ENCODE data around the gene EFHB. TPM values are rescaled to one million over a fixed set of nuclear protein-coding genes. Genes with fewer than 3 reads are reported as not detected.

The EFHB gene
- total and polyA plus RNA-seq, 10 of the 15 experiments (the other 5 are each of a cell fraction or from before 2014, with no cell fraction given) = 0.12 to 0.95 (median 0.53) TPM; not detected in 3

DNA sequence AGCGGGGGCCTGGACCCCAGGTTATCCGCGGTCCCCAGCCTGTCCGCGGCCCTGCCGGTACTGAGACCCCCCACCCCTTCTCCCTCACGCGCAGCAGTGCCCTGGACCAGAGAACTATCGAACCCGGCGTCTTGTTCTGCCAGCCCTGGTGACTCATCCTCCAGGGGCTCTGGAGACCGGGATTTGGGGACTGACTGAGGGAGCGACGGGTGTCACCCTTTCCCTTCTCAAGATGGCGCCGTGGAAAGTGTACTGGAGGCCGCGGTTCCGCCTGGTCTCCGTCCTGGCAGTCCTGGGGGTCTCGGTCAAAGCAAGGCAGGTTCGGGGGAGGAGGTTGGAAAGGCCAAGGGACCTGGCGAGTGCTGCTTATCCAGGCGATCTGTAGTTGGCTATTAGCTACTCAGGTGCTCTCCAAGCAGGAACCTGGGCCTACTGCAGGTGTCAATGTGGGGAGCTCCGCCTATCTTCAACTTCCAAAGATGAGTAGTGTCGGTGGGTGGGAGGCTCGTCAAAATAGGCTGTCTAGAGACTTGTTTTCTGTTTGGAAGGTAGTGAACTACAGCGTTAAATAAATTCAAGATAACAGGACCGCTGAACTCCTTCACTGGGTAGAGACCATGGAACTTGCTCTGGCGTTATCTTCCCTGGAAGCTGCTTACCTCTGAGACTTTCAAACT, 13.7 kb upstream of the EFHB start (continued):
- TF ChIP-seq, protein P1, sequence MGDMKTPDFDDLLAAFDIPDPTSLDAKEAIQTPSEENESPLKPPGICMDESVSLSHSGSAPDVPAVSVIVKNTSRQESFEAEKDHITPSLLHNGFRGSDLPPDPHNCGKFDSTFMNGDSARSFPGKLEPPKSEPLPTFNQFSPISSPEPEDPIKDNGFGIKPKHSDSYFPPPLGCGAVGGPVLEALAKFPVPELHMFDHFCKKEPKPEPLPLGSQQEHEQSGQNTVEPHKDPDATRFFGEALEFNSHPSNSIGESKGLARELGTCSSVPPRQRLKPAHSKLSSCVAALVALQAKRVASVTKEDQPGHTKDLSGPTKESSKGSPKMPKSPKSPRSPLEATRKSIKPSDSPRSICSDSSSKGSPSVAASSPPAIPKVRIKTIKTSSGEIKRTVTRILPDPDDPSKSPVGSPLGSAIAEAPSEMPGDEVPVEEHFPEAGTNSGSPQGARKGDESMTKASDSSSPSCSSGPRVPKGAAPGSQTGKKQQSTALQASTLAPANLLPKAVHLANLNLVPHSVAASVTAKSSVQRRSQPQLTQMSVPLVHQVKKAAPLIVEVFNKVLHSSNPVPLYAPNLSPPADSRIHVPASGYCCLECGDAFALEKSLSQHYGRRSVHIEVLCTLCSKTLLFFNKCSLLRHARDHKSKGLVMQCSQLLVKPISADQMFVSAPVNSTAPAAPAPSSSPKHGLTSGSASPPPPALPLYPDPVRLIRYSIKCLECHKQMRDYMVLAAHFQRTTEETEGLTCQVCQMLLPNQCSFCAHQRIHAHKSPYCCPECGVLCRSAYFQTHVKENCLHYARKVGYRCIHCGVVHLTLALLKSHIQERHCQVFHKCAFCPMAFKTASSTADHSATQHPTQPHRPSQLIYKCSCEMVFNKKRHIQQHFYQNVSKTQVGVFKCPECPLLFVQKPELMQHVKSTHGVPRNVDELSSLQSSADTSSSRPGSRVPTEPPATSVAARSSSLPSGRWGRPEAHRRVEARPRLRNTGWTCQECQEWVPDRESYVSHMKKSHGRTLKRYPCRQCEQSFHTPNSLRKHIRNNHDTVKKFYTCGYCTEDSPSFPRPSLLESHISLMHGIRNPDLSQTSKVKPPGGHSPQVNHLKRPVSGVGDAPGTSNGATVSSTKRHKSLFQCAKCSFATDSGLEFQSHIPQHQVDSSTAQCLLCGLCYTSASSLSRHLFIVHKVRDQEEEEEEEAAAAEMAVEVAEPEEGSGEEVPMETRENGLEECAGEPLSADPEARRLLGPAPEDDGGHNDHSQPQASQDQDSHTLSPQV (IDR thresholded peaks at IDR 0.05) = peak; percentile 80; the same call in 1 of the 2 replicates
- TF ChIP-seq NBN (IDR thresholded peaks at IDR 0.05) (no peak), ATF7 (IDR thresholded peaks at IDR 0.05; ENCODE audit: low read depth) (no peak), POLR2AphosphoS5 (IDR thresholded peaks at IDR 0.05; ENCODE audit: low read length) (peak; percentile 27; the same call in 1 of the 2 replicates), SRF (IDR thresholded peaks at IDR 0.05; ENCODE audit: low read depth in 2 of 2, low read length in 2 of 2) (no peak), ZSCAN29 (IDR thresholded peaks at IDR 0.05) (no peak), CHD1 (IDR thresholded peaks at IDR 0.05; ENCODE audit: low read depth, low read length) (peak; percentile 27; the same call in 1 of the 2 replicates), RUNX3 (IDR thresholded peaks at IDR 0.05; ENCODE audit: low read length) (peak; percentile 9; the same call in 1 of the 2 replicates), RAD21 (IDR thresholded peaks at IDR 0.05; ENCODE audit: insufficient read depth, low read depth, low read length) (no peak), ETV6 (conservative IDR thresholded peaks at IDR 0.05 in 1 of 2, IDR thresholded peaks at IDR 0.05 in 1 of 2; ENCODE audit: borderline replicate concordance in 1 of 2, low read depth in 1 of 2) (0 out of 4 replicates have a peak, but pooled peaks of 1 of the 2 experiments have one; percentile 3), MEF2A (IDR thresholded peaks at IDR 0.05; ENCODE audit: insufficient read depth, low read depth, low read length) (no peak), POLR2AphosphoS2 (IDR thresholded peaks at IDR 0.05; ENCODE audit: low read depth, low read length) (peak; percentile 44; the same call in 1 of the 2 replicates)
- TF ChIP-seq, protein P2, sequence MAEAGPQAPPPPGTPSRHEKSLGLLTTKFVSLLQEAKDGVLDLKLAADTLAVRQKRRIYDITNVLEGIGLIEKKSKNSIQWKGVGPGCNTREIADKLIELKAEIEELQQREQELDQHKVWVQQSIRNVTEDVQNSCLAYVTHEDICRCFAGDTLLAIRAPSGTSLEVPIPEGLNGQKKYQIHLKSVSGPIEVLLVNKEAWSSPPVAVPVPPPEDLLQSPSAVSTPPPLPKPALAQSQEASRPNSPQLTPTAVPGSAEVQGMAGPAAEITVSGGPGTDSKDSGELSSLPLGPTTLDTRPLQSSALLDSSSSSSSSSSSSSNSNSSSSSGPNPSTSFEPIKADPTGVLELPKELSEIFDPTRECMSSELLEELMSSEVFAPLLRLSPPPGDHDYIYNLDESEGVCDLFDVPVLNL (IDR thresholded peaks at IDR 0.05; ENCODE audit: low read depth, low read length) = no peak

All from GM12878 (cell line).